Cardiac fibroblast (primary cell): ENCODE results near the gene TIGD1.
"Not testable (repeated sequence)": the region's sequence is repeated elsewhere in the genome, so short reads cannot be mapped to it uniquely, and the experiment has no call there.

ENCODE experiments used
- DNase-seq, 2 donors: peaks; one replicate each; pipeline versions ENCODE4 v3.0.0 to v3.0.0-alpha.2; 2010; ENCODE audit warnings: low read depth in 2 of 2
- H3K4me3 ChIP-seq, 2 donors: replicated peaks in 1 of 2; 1 replicate in 1 of 2; 2 replicates in 1 of 2; pipeline ENCODE4 v1.5.1; 2011; ENCODE audit warnings: low read depth in 2 of 2, low read length in 2 of 2, mild to moderate bottlenecking in 2 of 2, moderate library complexity in 1 of 2
- TF ChIP-seq, protein P1 (sequence below): IDR thresholded peaks from one replicate; pipeline ENCODE4 v1.5.1; 2011; ENCODE audit warnings: low read depth, mild to moderate bottlenecking, low read length, inconsistent platforms

TIGD1 gene

GRCh38 chr2:232571026-232571474 lies 20.7 kb upstream of the TIGD1 start:
- no peak overlapping the region for H3K4me3 ChIP-seq
- peak in 1 of 2 donors; percentile 17 for DNase-seq
- TF ChIP-seq, protein P1, sequence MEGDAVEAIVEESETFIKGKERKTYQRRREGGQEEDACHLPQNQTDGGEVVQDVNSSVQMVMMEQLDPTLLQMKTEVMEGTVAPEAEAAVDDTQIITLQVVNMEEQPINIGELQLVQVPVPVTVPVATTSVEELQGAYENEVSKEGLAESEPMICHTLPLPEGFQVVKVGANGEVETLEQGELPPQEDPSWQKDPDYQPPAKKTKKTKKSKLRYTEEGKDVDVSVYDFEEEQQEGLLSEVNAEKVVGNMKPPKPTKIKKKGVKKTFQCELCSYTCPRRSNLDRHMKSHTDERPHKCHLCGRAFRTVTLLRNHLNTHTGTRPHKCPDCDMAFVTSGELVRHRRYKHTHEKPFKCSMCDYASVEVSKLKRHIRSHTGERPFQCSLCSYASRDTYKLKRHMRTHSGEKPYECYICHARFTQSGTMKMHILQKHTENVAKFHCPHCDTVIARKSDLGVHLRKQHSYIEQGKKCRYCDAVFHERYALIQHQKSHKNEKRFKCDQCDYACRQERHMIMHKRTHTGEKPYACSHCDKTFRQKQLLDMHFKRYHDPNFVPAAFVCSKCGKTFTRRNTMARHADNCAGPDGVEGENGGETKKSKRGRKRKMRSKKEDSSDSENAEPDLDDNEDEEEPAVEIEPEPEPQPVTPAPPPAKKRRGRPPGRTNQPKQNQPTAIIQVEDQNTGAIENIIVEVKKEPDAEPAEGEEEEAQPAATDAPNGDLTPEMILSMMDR: no peak

GRCh38 chr2:232570481-232570880 lies 20.1 kb upstream of the TIGD1 start:
- DNase-seq, H3K4me3 ChIP-seq: not testable (repeated sequence)

- DNase-seq: no peak
- TF ChIP-seq, protein P1: no peak
- no peak overlapping the region for H3K4me3 ChIP-seq
Measured at GRCh38 chr2:232569541-232569940, 19.2 kb upstream of the TIGD1 start.

- peak; percentile 70 to 87 for DNase-seq
- TF ChIP-seq, protein P1: no peak
- no peak overlapping the region for H3K4me3 ChIP-seq
Measured at GRCh38 chr2:232568161-232568560, 17.8 kb upstream of the TIGD1 start.

GRCh38 chr2:232567721-232568120 lies 17.4 kb upstream of the TIGD1 start:
- TF ChIP-seq, protein P1: no peak

DNA sequence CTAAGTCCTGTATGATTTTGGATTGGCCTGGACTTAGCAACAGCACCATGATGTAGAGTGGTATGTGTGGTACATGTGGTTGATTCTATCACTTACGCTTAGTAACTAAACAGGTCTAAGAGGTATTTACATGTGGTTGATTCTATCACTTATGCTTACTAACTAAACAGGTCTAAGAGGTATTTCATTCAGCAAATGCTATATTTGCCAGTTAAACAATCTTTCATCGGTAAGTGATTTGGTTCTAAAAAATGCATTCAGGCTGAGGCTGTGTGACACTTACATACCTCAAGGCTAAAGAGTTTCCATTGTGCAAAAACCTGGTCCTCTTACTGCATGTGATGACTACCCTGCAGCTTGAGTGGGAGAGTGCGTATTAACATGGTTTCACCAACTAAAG lies 13.2 kb upstream of the TIGD1 start:
- no peak overlapping the region for H3K4me3 ChIP-seq
- TF ChIP-seq, protein P1: no peak
- DNase-seq: peak in 1 of 2 donors; percentile 28

More at GRCh38 chr2:232567721-232568120, 17.4 kb upstream of the TIGD1 start:
- peak; percentile 5 to 7 for DNase-seq
- H3K4me3 ChIP-seq: no peak overlapping the region

GRCh38 chr2:232562515-232563151 lies 12.3 kb upstream of the TIGD1 start:
- no peak overlapping the region for H3K4me3 ChIP-seq
- TF ChIP-seq, protein P1: no peak
- no peak for DNase-seq
